ENCODE measurements around the gene ARAP1.

Gene ARAP1

DNA sequence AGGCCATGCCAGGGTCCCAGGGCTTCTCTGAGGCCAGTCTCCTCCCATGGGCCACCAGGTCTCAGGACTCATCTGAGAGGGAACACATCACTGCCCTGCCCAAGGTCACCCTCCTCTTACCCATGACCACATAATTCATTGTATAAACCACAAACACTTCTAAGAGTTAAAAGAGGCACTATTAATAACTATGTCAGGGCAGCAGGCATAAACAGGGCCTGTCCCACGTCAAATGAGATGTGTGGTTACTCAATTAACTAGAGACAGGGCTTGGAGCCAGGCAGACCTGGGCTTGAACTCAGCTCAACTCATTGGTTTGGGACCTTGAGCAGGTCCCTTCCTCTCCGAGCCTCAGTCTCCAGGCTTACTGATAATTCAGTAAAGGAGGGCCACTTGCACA is 33.1 kb downstream of the ARAP1 start:
- Histone ChIP-seq H3K27ac (replicated peaks) (peak overlapping the region; percentile 22), H3K4me3 (replicated peaks; ENCODE audit: insufficient read depth, low read length) (no peak overlapping the region), H3K27me3 (ENCODE audit: insufficient read depth, poor library complexity, severe bottlenecking) (no peaks in the 10 kb centered on the region)
- peak in 1 of 2 experiments; percentile 7 for DNase-seq (ENCODE audit: low read depth in 1 of 2, low spot score in 1 of 2)
- TF ChIP-seq, protein P1, sequence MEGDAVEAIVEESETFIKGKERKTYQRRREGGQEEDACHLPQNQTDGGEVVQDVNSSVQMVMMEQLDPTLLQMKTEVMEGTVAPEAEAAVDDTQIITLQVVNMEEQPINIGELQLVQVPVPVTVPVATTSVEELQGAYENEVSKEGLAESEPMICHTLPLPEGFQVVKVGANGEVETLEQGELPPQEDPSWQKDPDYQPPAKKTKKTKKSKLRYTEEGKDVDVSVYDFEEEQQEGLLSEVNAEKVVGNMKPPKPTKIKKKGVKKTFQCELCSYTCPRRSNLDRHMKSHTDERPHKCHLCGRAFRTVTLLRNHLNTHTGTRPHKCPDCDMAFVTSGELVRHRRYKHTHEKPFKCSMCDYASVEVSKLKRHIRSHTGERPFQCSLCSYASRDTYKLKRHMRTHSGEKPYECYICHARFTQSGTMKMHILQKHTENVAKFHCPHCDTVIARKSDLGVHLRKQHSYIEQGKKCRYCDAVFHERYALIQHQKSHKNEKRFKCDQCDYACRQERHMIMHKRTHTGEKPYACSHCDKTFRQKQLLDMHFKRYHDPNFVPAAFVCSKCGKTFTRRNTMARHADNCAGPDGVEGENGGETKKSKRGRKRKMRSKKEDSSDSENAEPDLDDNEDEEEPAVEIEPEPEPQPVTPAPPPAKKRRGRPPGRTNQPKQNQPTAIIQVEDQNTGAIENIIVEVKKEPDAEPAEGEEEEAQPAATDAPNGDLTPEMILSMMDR (IDR thresholded peaks at IDR 0.05; ENCODE audit: insufficient read depth, low read length) = no peak
- TF ChIP-seq POLR2AphosphoS5 (IDR thresholded peaks at IDR 0.05; ENCODE audit: low read depth) = no peak
- TF ChIP-seq SPI1 (IDR thresholded peaks at IDR 0.05; ENCODE audit: borderline replicate concordance, low read depth) = no peak
- TF ChIP-seq GABPA (IDR thresholded peaks at IDR 0.05; ENCODE audit: low read depth) = no peak
- TF ChIP-seq, protein P2, sequence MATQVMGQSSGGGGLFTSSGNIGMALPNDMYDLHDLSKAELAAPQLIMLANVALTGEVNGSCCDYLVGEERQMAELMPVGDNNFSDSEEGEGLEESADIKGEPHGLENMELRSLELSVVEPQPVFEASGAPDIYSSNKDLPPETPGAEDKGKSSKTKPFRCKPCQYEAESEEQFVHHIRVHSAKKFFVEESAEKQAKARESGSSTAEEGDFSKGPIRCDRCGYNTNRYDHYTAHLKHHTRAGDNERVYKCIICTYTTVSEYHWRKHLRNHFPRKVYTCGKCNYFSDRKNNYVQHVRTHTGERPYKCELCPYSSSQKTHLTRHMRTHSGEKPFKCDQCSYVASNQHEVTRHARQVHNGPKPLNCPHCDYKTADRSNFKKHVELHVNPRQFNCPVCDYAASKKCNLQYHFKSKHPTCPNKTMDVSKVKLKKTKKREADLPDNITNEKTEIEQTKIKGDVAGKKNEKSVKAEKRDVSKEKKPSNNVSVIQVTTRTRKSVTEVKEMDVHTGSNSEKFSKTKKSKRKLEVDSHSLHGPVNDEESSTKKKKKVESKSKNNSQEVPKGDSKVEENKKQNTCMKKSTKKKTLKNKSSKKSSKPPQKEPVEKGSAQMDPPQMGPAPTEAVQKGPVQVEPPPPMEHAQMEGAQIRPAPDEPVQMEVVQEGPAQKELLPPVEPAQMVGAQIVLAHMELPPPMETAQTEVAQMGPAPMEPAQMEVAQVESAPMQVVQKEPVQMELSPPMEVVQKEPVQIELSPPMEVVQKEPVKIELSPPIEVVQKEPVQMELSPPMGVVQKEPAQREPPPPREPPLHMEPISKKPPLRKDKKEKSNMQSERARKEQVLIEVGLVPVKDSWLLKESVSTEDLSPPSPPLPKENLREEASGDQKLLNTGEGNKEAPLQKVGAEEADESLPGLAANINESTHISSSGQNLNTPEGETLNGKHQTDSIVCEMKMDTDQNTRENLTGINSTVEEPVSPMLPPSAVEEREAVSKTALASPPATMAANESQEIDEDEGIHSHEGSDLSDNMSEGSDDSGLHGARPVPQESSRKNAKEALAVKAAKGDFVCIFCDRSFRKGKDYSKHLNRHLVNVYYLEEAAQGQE (IDR thresholded peaks at IDR 0.05; ENCODE audit: insufficient replicate concordance, low read depth) = no peak

DNA sequence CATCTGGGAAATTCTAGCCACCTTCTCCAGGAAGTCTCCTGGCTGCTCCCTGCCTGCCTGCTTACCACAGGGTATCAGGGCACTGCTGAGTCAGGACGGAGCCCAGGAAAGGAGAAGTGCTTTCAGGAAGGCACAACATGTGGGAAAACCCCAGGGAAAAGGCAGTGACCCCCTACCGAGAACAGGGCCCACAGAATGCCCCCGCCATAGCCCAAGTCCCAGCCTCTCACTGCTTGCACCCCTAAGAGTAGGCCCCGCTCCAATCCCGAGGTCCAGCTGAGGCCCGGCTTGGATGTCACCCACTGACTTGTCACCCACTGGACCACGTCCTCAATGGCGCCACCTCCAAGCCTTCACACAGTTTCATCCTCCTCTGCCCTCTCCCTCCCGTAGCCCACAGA is 34.1 kb downstream of the ARAP1 start:
- TF ChIP-seq, protein P2 (IDR thresholded peaks at IDR 0.05; ENCODE audit: insufficient replicate concordance, low read depth) = no peak
- TF ChIP-seq SPI1 (IDR thresholded peaks at IDR 0.05; ENCODE audit: borderline replicate concordance, low read depth) = peak; percentile 59; the same call in 1 of the 2 replicates
- Histone ChIP-seq H3K27me3 (ENCODE audit: insufficient read depth, poor library complexity, severe bottlenecking) (no peaks in the 10 kb centered on the region), H3K27ac (replicated peaks) (no peak overlapping the region), H3K4me3 (replicated peaks; ENCODE audit: insufficient read depth, low read length) (no peak overlapping the region)
- DNase-seq (ENCODE audit: low read depth in 1 of 2, low spot score in 1 of 2) = no peak

DNA sequence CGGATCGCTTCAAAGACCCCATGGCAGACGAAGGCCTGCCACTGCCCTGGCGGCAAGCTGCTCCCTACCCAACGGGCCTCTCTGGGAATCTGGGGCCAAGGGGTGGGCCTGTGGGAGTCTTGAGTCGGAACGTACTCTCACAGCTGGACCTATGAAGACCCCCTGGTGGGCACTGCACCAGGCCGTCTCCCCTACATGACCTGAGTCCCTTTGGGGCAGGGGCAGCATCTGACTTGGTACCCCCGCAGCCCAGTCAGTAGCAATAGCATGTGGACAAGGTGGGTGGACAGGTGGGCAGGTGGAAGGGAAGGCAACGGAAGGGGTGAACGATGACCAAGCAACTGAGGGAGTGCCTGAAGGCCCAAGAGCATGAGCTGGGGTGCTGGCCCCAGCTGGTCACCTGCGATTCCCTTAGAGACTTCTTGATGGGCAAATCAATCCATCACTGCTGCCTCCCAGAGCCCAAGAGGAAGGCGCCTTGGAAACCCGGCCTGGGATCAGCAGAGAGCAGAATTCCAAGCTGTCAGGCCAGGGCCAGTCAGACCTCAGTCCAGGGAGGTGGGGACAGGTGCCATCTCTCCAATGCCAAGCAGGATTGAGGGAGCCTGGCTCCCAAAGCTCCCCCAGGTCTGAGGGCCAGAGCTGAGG is 35.3 kb downstream of the ARAP1 start:
- Histone ChIP-seq H3K4me3 (replicated peaks; ENCODE audit: insufficient read depth, low read length) (no peak overlapping the region), H3K27ac (replicated peaks) (no peak overlapping the region), H3K27me3 (ENCODE audit: insufficient read depth, poor library complexity, severe bottlenecking) (no peaks in the 10 kb centered on the region)
- TF ChIP-seq SPI1 (IDR thresholded peaks at IDR 0.05; ENCODE audit: borderline replicate concordance, low read depth) (no peak), POLR2AphosphoS5 (IDR thresholded peaks at IDR 0.05; ENCODE audit: low read depth) (no peak), GABPA (IDR thresholded peaks at IDR 0.05; ENCODE audit: low read depth) (no peak)
- TF ChIP-seq, protein P1 (IDR thresholded peaks at IDR 0.05; ENCODE audit: insufficient read depth, low read length) = no peak
- TF ChIP-seq, protein P2 (IDR thresholded peaks at IDR 0.05; ENCODE audit: insufficient replicate concordance, low read depth) = no peak
- DNase-seq (ENCODE audit: low read depth in 1 of 2, low spot score in 1 of 2) = no peak
